Measurements from ENCODE around the gene LLGL1.

LLGL1 gene

GRCh38 chr17:18225121-18225641 lies at the start of gene LLGL1:
TSS of gene LLGL1 (plus strand) at chr17:18225635. CDS start at chr17:18225683, 48 bp downstream.
- peak; percentile 94 for DNase-seq (ENCODE audit: low read depth)

- no peak for DNase-seq (ENCODE audit: low read depth)
Observed at GRCh38 chr17:18176176-18176575, 49.3 kb upstream of the LLGL1 start.

DNA sequence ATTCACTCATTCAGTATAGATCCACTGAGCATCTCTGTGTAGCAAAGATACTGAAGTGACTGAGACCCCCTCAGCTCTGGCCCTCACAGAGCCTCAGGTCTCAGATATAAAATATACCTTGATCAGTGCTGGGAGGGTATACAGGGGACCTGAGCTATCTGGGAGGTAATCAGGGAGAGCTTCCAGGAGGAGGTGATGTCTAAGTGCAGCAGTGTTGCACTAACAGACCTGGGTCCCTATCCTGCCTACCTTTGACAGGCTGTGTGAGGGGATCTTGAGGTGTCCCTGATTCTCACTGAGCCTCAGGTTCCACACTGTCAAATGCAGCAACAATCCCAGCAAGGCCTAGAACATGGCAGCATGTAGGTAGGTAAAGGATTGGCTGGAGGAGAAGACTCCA lies 48.3 kb upstream of the LLGL1 start:
- no peak for DNase-seq (ENCODE audit: low read depth)

GRCh38 chr17:18177722-18178121 lies 47.7 kb upstream of the LLGL1 start:
- no peak for DNase-seq (ENCODE audit: low read depth)

DNA sequence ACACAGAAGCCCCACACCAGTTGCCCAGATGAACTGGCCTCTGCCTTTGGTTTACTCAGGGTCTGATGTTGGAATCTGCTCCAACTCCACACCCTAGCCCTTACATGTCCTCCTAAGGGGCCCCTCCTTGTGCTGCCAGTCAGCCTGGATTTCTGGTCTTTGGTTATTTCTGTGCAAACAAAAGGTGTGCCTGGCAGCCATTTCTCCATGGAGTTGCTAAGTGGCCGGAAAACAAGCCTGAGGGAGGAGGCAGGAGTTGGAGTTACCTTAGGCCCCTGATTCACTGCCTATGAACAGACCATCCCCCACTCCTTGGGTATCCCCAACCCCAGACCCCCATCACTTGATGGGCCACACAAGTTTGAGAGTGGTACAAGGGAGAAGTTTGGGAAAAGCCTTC lies 46.2 kb upstream of the LLGL1 start:
- DNase-seq (ENCODE audit: low read depth): no peak

GRCh38 chr17:18179804-18180203 lies 45.6 kb upstream of the LLGL1 start:
- DNase-seq (ENCODE audit: low read depth): no peak

DNA sequence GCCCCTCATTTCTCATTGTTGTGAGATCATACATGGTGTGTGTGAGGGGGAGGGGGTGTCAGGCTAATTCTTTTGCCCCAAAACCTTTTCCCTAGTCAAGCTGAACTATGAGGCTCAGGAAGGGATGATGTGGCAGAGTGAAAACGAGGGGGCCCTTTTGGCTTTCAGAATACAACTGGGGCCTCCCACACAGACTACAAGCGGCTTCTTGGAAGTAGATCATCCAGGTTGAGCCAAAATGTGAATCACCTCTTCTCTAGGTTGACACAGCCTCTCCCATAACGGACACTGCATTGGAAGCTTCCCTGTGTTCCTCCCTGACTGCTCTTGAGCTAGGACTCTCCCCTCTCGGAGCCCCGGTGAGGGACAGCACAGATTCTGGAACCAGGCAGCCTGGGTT lies 44.1 kb upstream of the LLGL1 start:
- DNase-seq (ENCODE audit: low read depth): no peak

DNA sequence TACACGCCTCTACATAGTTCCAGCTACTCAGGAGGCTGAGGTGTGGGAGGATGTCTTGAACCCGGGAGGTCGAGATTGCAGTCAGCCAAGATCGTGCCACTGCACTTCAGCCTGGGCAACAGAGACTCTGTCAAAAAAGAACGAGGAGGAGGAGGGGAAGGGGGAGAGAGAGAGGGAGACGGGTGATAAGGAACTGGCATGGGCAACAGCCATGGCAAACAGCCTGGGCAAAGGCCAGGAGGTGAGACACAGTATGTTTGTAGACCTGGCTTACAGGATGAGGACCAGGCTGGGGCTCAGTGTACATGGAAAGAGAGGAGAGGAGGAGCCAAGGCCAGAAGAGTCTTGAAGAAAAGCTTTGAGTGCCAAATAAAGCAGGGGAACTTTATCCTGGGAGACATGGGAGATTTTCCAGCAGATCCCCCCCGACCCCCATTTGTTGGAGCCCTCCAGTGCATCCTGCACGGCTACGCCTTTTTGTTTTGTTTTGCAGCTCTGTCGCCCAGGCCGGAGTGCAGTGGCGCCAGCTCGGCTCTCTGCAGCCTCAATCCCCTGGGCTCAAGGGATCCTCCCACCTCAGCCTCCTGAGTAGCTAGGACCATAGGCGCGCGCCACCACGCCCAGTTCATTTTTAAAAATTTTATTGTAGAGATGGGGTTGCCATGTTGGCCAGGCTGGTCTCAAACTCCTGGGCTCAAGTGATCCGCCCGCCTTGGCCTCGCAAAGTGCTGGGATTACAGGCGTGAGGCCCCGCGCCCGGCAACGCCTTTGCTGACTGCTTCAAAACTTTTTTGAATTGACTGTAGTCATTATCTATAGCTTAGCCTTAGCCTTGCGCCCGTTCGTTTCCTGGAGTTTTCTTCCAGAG lies 43.1 kb upstream of the LLGL1 start:
- DNase-seq (ENCODE audit: low read depth): no peak

GRCh38 chr17:18182978-18183333 lies 42.5 kb upstream of the LLGL1 start:
- peak; percentile 71 for DNase-seq (ENCODE audit: low read depth)

DNA sequence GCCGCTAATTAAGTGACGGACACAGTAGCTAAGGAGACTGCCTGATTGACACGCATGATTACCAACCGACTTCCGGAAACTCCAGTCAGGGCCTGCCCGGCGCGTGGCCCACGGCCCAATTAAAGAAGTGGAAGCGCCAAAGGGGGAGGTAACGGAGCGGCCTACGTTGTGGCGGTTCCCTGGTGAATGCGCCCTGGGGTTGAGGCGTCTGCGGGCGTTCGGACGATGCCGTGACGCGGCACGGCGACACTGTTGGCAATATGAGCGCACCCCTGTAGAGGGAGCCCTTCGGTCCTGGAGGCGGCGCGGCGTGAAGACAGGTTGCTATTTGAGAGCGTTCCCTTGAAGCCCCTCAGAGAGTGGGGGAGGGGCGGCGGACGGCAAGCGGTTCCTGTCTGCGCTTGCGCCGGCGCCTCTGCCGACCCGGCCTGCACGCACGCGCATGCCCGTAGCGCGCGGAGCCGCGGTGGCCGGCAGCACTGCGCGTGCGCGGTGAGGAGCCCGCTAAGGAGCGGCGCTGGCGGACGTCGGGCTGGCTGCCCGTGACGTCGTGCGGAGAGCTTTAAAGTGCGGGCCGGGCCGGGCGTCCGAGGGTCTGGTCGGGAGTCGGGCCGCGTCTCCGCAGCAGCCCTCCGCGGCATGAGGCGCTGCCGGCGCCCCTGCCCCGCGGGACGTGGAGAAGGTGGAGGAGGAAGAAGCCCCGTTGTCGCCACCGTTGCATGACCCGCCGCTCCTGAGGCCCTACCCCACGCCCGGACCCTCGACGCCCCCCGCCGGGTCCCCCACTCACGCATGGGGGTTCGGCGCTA lies 41.9 kb upstream of the LLGL1 start, which contains the start of gene ALKBH5:
ALKBH5 (plus strand) TSS at position 495 of the 809 bp plus-strand sequence. CDS start 416 bp downstream, outside the sequence.
- DNase-seq (ENCODE audit: low read depth): peak; percentile 96

DNA sequence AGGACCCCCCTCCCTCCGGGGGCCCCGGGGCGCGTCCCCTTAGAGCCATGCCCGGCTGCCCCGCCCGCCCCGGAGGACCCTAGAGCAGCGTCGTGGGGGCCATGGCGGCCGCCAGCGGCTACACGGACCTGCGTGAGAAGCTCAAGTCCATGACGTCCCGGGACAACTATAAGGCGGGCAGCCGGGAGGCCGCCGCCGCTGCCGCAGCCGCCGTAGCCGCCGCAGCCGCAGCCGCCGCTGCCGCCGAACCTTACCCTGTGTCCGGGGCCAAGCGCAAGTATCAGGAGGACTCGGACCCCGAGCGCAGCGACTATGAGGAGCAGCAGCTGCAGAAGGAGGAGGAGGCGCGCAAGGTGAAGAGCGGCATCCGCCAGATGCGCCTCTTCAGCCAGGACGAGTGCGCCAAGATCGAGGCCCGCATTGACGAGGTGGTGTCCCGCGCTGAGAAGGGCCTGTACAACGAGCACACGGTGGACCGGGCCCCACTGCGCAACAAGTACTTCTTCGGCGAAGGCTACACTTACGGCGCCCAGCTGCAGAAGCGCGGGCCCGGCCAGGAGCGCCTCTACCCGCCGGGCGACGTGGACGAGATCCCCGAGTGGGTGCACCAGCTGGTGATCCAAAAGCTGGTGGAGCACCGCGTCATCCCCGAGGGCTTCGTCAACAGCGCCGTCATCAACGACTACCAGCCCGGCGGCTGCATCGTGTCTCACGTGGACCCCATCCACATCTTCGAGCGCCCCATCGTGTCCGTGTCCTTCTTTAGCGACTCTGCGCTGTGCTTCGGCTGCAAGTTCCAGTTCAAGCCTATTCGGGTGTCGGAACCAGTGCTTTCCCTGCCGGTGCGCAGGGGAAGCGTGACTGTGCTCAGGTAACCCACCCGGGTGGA lies 41.0 kb upstream of the LLGL1 start:
- DNase-seq (ENCODE audit: low read depth): peak; percentile 51

GRCh38 chr17:18185391-18185790 lies 40.0 kb upstream of the LLGL1 start:
- DNase-seq (ENCODE audit: low read depth): no peak

GRCh38 chr17:18185832-18186626 lies 39.4 kb upstream of the LLGL1 start:
- no peak for DNase-seq (ENCODE audit: low read depth)

DNA sequence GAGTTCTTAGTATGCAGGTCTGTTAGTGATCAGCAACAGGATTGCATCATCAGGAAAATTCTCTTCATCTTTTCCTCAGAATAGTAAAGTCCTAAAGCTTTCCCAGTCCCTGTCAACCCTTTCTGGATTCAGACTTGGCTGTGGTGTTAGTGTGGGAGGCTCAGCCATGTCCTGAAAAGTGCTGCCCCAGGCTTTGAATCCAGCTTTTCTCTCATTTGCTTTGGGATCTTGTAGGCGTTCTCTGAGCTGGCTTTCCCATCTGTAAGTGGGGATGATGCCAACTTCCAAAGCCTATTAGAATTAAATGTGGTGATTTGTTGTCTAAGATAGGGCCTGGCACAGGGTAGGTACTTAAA lies 38.8 kb upstream of the LLGL1 start:
- no peak for DNase-seq (ENCODE audit: low read depth)

DNA sequence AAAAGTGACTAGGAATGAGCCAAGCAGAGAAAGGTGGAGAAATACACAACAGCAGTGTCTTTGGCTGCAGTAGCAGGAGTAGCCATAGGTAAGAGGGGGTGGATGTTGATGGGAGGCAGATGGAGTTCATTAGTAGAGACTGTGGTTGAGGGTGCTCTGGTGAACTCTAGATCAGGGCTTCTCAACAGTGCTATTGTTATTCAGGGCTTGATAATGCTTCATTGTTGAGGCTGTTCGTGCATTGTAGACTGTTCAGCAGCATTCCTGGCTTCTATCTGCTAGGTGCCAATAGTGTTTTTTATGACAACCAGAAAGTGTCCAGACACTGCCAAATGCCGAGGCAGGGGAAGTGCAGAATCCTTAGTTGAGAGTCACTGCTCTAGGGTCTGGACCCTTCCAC lies 38.2 kb upstream of the LLGL1 start:
- DNase-seq (ENCODE audit: low read depth): no peak

DNA sequence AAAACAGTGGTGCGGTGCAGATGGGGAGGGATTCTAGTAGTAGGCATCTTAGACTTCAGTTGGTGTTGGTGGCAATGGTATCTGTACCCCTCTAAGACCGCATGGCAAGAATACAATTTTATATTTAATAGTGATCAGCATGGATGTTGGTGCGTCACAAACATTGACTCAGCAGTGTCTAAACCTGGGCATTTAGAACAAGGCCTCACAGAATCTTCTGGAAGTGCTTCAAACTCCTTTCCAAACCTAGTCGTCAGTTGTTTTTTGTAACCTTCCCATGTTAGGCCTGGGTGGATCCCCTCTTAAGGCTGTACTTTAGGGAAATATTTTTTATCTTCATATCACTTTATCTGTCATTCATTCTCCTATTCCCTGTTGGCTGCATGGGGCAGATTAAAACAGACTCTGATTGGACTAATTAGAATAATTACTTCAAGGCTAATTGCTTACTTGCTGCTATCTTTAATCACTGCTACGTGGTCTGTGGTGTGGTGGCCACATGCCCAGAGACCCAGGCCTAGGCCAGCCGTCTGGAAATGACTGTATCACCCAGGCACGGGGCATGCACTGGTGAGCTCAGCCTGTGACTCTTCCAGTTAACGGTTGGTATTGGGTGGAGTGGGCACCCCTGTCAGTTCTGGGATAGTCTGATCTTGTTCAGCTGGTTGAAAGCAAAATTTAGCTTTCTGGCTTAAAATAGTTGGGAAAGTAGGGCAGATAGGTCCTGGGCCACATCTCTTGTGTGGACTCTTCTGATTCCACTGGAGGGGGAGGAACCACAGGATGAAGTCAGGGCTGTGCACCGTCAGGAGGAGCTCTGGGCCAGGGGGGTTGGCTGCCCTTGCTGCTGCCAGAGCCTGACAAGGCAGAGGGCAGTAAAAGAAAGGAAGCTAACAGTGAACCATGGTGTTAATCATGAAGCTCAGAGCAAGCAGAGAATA lies 37.3 kb upstream of the LLGL1 start:
- no peak for DNase-seq (ENCODE audit: low read depth)

DNA sequence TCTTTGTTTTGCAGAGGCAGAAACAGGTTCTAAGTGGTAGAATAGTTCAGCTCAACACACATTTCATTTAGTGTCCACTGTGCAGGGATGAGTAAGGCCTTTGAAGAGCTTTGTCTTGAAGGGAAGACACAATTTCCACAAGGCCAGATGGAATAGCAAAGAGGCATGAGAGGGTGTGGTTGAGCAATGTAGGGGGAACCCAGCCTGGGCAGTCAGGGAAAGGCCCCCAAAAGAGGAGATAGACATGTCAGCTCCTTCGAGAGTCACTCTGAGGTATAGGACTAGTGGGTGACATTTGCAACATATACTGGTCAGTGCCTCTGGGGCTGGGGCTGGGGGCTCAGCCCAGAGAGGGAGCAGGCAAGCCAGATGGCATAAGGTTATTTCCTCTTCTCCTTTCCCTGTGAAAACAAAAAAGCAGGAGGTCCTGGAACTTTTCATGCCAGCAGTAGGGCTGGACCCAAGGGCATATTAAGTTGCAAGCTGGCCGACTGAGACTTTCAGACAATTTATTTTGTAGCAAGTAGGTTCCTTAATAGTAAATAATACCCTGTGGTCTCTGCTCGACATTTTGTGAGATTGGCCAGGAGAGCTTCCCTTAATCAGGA lies 34.7 kb upstream of the LLGL1 start:
- DNase-seq (ENCODE audit: low read depth): no peak

- no peak for DNase-seq (ENCODE audit: low read depth)
Observed at GRCh38 chr17:18191236-18191667, 34.2 kb upstream of the LLGL1 start.

DNA sequence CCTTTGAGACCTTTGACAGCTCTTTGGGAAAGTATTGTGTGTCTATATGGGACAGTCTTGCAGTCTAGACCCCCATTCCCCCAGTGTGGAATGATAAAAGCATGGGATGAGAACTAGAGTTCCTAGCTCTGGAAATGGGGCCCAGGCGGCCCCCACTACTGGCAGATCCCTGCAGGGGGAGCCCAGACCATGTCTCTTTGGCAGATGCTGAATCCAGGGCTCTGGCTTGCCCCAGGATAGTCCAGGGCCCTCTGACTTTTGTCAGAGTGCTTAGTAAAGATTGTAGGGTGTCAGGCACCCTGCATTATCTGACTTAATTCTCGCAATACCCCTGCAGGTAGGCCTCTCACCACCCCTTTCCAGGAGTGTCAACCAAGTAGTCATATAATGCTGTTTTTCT lies 33.5 kb upstream of the LLGL1 start:
- DNase-seq (ENCODE audit: low read depth): no peak

DNA sequence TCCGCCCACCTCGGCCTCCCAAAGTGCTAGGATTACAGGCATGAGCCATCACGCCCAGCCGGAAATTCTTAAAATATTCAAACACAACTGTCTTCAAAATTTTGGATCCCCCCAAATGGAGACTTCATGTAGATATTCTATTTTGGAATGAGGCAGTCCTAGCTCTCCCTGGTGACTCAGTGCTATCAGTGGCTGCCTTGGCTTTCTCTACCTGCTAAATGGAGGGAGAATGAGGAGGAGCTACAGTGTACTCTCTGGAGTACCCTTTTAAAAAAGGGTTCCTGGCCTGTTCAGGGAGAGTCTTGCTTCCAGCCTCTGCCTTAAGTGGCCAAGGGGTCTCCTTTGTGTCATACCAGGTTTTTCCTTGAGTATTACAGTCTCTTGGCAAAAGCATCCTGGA lies 31.0 kb upstream of the LLGL1 start:
- no peak for DNase-seq (ENCODE audit: low read depth)

Measured in activated T-cell treated with anti-CD3 and anti-CD28 coated beads for 1 hour (primary cell).